Measurements from ENCODE around the gene ITGAX.

- TF ChIP-seq CTCF (IDR thresholded peaks at IDR 0.05) = no peak
- no peak for TF ChIP-seq POLR2A (IDR thresholded peaks at IDR 0.05)
Measured at GRCh38 chr16:31386157-31386984, 31.4 kb downstream of the ITGAX start.
